Testis (tissue), 2 donors: ENCODE results near the gene HEBP1.

Experiments used
- POLR2A ChIP-seq: fragments of 450-650 bp; IDR thresholded peaks from one replicate; pipeline ENCODE4 v1.6.1; 2017; ENCODE audit warnings: antibody characterized with exemption, mild to moderate bottlenecking, moderate library complexity
- TF ChIP-seq, protein P1 (sequence below), 3 experiments: fragments of 450-650 bp in 2 of 3; fragments of 200-600 bp in 1 of 3; sonication (generic) in 1 of 3; IDR thresholded peaks; one replicate each; pipeline ENCODE4 v1.5.1; 2016 to 2019; ENCODE audit warnings: antibody characterized with exemption in 3 of 3, mild to moderate bottlenecking in 2 of 3, moderate library complexity in 1 of 3

GRCh38 chr12:13030541-13031291, 30.7 kb upstream of the HEBP1 start:
- no peak for TF ChIP-seq POLR2A
- TF ChIP-seq, protein P1, sequence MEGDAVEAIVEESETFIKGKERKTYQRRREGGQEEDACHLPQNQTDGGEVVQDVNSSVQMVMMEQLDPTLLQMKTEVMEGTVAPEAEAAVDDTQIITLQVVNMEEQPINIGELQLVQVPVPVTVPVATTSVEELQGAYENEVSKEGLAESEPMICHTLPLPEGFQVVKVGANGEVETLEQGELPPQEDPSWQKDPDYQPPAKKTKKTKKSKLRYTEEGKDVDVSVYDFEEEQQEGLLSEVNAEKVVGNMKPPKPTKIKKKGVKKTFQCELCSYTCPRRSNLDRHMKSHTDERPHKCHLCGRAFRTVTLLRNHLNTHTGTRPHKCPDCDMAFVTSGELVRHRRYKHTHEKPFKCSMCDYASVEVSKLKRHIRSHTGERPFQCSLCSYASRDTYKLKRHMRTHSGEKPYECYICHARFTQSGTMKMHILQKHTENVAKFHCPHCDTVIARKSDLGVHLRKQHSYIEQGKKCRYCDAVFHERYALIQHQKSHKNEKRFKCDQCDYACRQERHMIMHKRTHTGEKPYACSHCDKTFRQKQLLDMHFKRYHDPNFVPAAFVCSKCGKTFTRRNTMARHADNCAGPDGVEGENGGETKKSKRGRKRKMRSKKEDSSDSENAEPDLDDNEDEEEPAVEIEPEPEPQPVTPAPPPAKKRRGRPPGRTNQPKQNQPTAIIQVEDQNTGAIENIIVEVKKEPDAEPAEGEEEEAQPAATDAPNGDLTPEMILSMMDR (IDR thresholded peaks at IDR 0.05) = no peak
